Adipose tissue (tissue), 3 donors: ENCODE data around the gene EVC2. TPM values are rescaled to one million over a fixed set of nuclear protein-coding genes. Genes with fewer than 3 reads are reported as not detected.
"Not testable (repeated sequence)": the region's sequence is repeated elsewhere in the genome, so short reads cannot be mapped to it uniquely, and the experiment has no call there.

Experiments used
- H3K27ac ChIP-seq: one replicate; pipeline ENCODE4 v1.5.1; 2013; ENCODE audit warnings: low read depth, low read length
- WGBS, 3 donors: extraction: QIAGEN DNeasy Blood & Tissue Kit; methylation state at CpG; one replicate each; pipeline ENCODE4 v1.1.7; 2013; 5-methylcytosine and 5-hydroxymethylcytosine counted together
- polyA plus RNA-seq, 3 donors: library from polyadenylated mRNA; stranded (reverse); fragments of 200-250 nt; gene quantifications; one replicate each; pipeline ENCODE4 v1.2.3, GENCODE V29; 2013
- donor health status: healthy with polysubstance abuse.
- donor health status: Bipolar disorder and iron deficiency.
- donor health status: healthy.

EVC2 gene
- polyA plus RNA-seq, 3 donors = 1.3 to 4.7 (median 1.6) TPM

- H3K27ac ChIP-seq = no peak overlapping the region
- WGBS, 3 donors = 75 to 81% (median 77%) methylated on average over 10 of the region's 10 CpGs
These were observed 92.8 kb downstream of the EVC2 start for GRCh38 chr4:5615496-5616075.

- 75 to 78% (median 75%) methylated on average over 5 of the region's 5 CpGs for WGBS, 3 donors
- no peak overlapping the region for H3K27ac ChIP-seq
These were observed 96.6 kb downstream of the EVC2 start for GRCh38 chr4:5611750-5612149.

- no peak overlapping the region for H3K27ac ChIP-seq
- 84 to 89% (median 88%) methylated on average over 12 of the region's 12 CpGs for WGBS, 3 donors
These were observed 98.9 kb downstream of the EVC2 start for GRCh38 chr4:5609306-5610007.

- WGBS, 3 donors = 90 to 92% (median 92%) methylated on average over 9 to 10 of the region's 10 CpGs
- H3K27ac ChIP-seq = not testable (repeated sequence)
These were observed 114.5 kb downstream of the EVC2 start for GRCh38 chr4:5593828-5594227.

GRCh38 chr4:5592272-5592671, 116.1 kb downstream of the EVC2 start:
- 91 to 98% (median 95%) methylated on average over 4 of the region's 4 CpGs for WGBS, 3 donors

GRCh38 chr4:5589495-5589894, 118.9 kb downstream of the EVC2 start:
- H3K27ac ChIP-seq = no peak overlapping the region
- 91 to 97% (median 94%) methylated on average over 2 of the region's 2 CpGs for WGBS, 3 donors

More at GRCh38 chr4:5592272-5592671, 116.1 kb downstream of the EVC2 start:
- no peak overlapping the region for H3K27ac ChIP-seq

- no peak overlapping the region for H3K27ac ChIP-seq
- WGBS, 3 donors = 86 to 91% (median 89%) methylated on average over 1 of the region's 1 CpG
These were observed 120.3 kb downstream of the EVC2 start for GRCh38 chr4:5588046-5588445.

- 68 to 81% (median 80%) methylated on average over 5 of the region's 5 CpGs for WGBS, 3 donors
- no peak overlapping the region for H3K27ac ChIP-seq
These were observed 132.4 kb downstream of the EVC2 start for GRCh38 chr4:5575941-5576340.

- WGBS, 3 donors = 87 to 90% (median 88%) methylated on average over 5 of the region's 5 CpGs
- H3K27ac ChIP-seq = no peak overlapping the region
These were observed 134.0 kb downstream of the EVC2 start for GRCh38 chr4:5574386-5574785.

- H3K27ac ChIP-seq = no peak overlapping the region
- 72 to 79% (median 78%) methylated on average over 8 of the region's 8 CpGs for WGBS, 3 donors
These were observed 134.4 kb downstream of the EVC2 start for GRCh38 chr4:5573965-5574364.

GRCh38 chr4:5572751-5573150, 135.6 kb downstream of the EVC2 start:
- 93 to 95% (median 94%) methylated on average over 5 of the region's 5 CpGs for WGBS, 3 donors
- H3K27ac ChIP-seq = no peak overlapping the region

GRCh38 chr4:5572114-5572513, 136.2 kb downstream of the EVC2 start:
- 74 to 81% (median 75%) methylated on average over 2 of the region's 2 CpGs for WGBS, 3 donors
- H3K27ac ChIP-seq = no peak overlapping the region

GRCh38 chr4:5571646-5572045, 136.7 kb downstream of the EVC2 start:
- WGBS, 3 donors = 79 to 88% (median 80%) methylated on average over 5 of the region's 5 CpGs
- no peak overlapping the region for H3K27ac ChIP-seq

- no peak overlapping the region for H3K27ac ChIP-seq
- 89 to 93% (median 91%) methylated on average over 5 of the region's 5 CpGs for WGBS, 3 donors
These were observed 138.9 kb downstream of the EVC2 start for GRCh38 chr4:5569451-5569850.

GRCh38 chr4:5568931-5569330, 139.4 kb downstream of the EVC2 start:
- 86 to 90% (median 86%) methylated on average over 6 of the region's 6 CpGs for WGBS, 3 donors
- no peak overlapping the region for H3K27ac ChIP-seq

- 90 to 95% (median 94%) methylated on average over 20 of the region's 20 CpGs for WGBS, 3 donors
- no peak overlapping the region for H3K27ac ChIP-seq
These were observed 140.0 kb downstream of the EVC2 start for GRCh38 chr4:5568336-5568735.

GRCh38 chr4:5566991-5567390, 141.4 kb downstream of the EVC2 start:
- WGBS, 3 donors = 66 to 86% (median 84%) methylated on average over 7 of the region's 7 CpGs
- H3K27ac ChIP-seq = no peak overlapping the region

GRCh38 chr4:5566526-5566925, 141.8 kb downstream of the EVC2 start:
- H3K27ac ChIP-seq = no peak overlapping the region
- WGBS, 3 donors = 89 to 97% (median 90%) methylated on average over 6 of the region's 6 CpGs

- 90 to 97% (median 92%) methylated on average over 6 of the region's 6 CpGs for WGBS, 3 donors
- no peak overlapping the region for H3K27ac ChIP-seq
These were observed 144.5 kb downstream of the EVC2 start for GRCh38 chr4:5563856-5564255.

GRCh38 chr4:5562476-5562875, 145.9 kb downstream of the EVC2 start:
- H3K27ac ChIP-seq = no peak overlapping the region
- WGBS, 3 donors = 96 to 97% (median 97%) methylated on average over 7 of the region's 7 CpGs
